GM12872 (cell line): ENCODE results near the gene STAP2.

ENCODE experiments used
- CTCF ChIP-seq: IDR thresholded peaks from 3 replicates; pipeline ENCODE4 v1.5.1; 2011; ENCODE audit warnings: low read depth, mild to moderate bottlenecking, low read length, moderate library complexity; ENCODE audit not compliant: insufficient read depth

STAP2 gene

GRCh38 chr19:4350111-4350510 lies 11.5 kb upstream of the STAP2 start:
- TF ChIP-seq CTCF, result no peak

GRCh38 chr19:4347521-4347920 lies 8.9 kb upstream of the STAP2 start:
- TF ChIP-seq CTCF, result no peak

- no peak for TF ChIP-seq CTCF
Observed at GRCh38 chr19:4346020-4346383, 7.4 kb upstream of the STAP2 start.

GRCh38 chr19:4345342-4346019 lies 6.9 kb upstream of the STAP2 start:
- no peak for TF ChIP-seq CTCF

- no peak for TF ChIP-seq CTCF
Observed at GRCh38 chr19:4343370-4344307, 5.0 kb upstream of the STAP2 start, which contains the start of gene MPND. Gene MPND (plus strand): TSS chr19:4343562. CDS start chr19:4343594, 32 bp downstream.

GRCh38 chr19:4342615-4343369 lies 4.2 kb upstream of the STAP2 start:
- TF ChIP-seq CTCF, result peak; percentile 36; the same call in 1 of the 3 replicates

GRCh38 chr19:4342314-4342614 lies 3.6 kb upstream of the STAP2 start:
- no peak for TF ChIP-seq CTCF
